H9 (cell line): ENCODE results near the gene VDR. TPM values are rescaled to one million over a fixed set of nuclear protein-coding genes. Genes with fewer than 3 reads are reported as not detected.

Experiments
- DNase-seq: peaks from one replicate; pipeline ENCODE4 v3.0.0-alpha.2; 2017
- H2AFZ ChIP-seq: one replicate; pipeline ENCODE4 v1.6.1; 2013; ENCODE audit warnings: mild to moderate bottlenecking, low read length, control low read depth, moderate library complexity
- H2AK5ac ChIP-seq: 2 replicates; pipeline ENCODE4 v1.6.1; 2013; ENCODE audit warnings: low read length, control low read depth, mixed read lengths; ENCODE audit not compliant: insufficient read length
- H2BK120ac ChIP-seq: one replicate; pipeline ENCODE4 v1.6.1; 2013; ENCODE audit warnings: low read depth, mild to moderate bottlenecking, low read length, control low read depth, inconsistent platforms; ENCODE audit not compliant: poor library complexity, severe bottlenecking
- H2BK12ac ChIP-seq: 2 replicates; pipeline ENCODE4 v1.6.1; 2013; ENCODE audit warnings: low read length, control low read depth, mixed read lengths, low read depth; ENCODE audit not compliant: insufficient read length
- H2BK15ac ChIP-seq: 2 replicates; pipeline ENCODE4 v1.6.1; 2013; ENCODE audit warnings: low read depth, low read length, control low read depth
- H2BK20ac ChIP-seq: one replicate; pipeline ENCODE4 v1.6.1; 2013; ENCODE audit warnings: low read depth, mild to moderate bottlenecking, low read length, control low read depth, inconsistent platforms; ENCODE audit not compliant: poor library complexity, severe bottlenecking
- H2BK5ac ChIP-seq: 2 replicates; pipeline ENCODE4 v1.6.1; 2013; ENCODE audit warnings: low read length, control low read depth, mixed read lengths; ENCODE audit not compliant: insufficient read length
- H3K14ac ChIP-seq: 2 replicates; pipeline ENCODE4 v1.6.1; 2013; ENCODE audit warnings: low read length, control low read depth; ENCODE audit not compliant: insufficient read depth
- H3K18ac ChIP-seq: 2 replicates; pipeline ENCODE4 v1.6.1; 2013; ENCODE audit warnings: low read depth, mild to moderate bottlenecking, mixed read lengths, low read length, control low read depth; ENCODE audit not compliant: insufficient read length
- H3K23ac ChIP-seq: 2 replicates; pipeline ENCODE4 v1.6.1; 2013; ENCODE audit warnings: low read length, control low read depth, mixed read lengths, low read depth; ENCODE audit not compliant: insufficient read length
- H3K23me2 ChIP-seq: 2 replicates; pipeline ENCODE4 v1.6.1; 2013; ENCODE audit warnings: low read depth, mild to moderate bottlenecking, mixed read lengths, low read length, control low read depth; ENCODE audit not compliant: insufficient read length, poor library complexity, severe bottlenecking
- H3K27ac ChIP-seq: 2 replicates; pipeline ENCODE4 v1.5.1; 2013; ENCODE audit warnings: low read length, control low read depth, mixed read lengths, low read depth; ENCODE audit not compliant: insufficient read length
- H3K27me3 ChIP-seq: 2 replicates; pipeline ENCODE4 v1.6.1; 2013; ENCODE audit warnings: low read length, control low read depth, inconsistent platforms; ENCODE audit not compliant: insufficient read depth
- H3K4ac ChIP-seq: 2 replicates; pipeline ENCODE4 v1.6.1; 2013; ENCODE audit warnings: low read depth, mild to moderate bottlenecking, control low read depth, inconsistent platforms, low read length, moderate library complexity
- H3K4me1 ChIP-seq: 2 replicates; pipeline ENCODE4 v1.6.1; 2013; ENCODE audit warnings: low read length, control low read depth, inconsistent platforms; ENCODE audit not compliant: insufficient read depth
- H3K4me2 ChIP-seq: 2 replicates; pipeline ENCODE4 v1.6.1; 2013; ENCODE audit warnings: low read length, control low read depth, mixed read lengths; ENCODE audit not compliant: insufficient read length, insufficient read depth
- H3K56ac ChIP-seq: 2 replicates; pipeline ENCODE4 v1.6.1; 2013; ENCODE audit warnings: low read depth, mild to moderate bottlenecking, mixed read lengths, low read length, control low read depth; ENCODE audit not compliant: insufficient read length
- H3K79me1 ChIP-seq: 2 replicates; pipeline ENCODE4 v1.6.1; 2013; ENCODE audit warnings: low read depth, mild to moderate bottlenecking, moderate library complexity, low read length, control low read depth, inconsistent platforms; ENCODE audit not compliant: insufficient read depth, poor library complexity, severe bottlenecking
- H3K79me2 ChIP-seq: 2 replicates; pipeline ENCODE4 v1.6.1; 2013; ENCODE audit warnings: low read length, control low read depth, inconsistent platforms; ENCODE audit not compliant: insufficient read depth
- H3K9ac ChIP-seq: 2 replicates; pipeline ENCODE4 v1.6.1; 2013; ENCODE audit warnings: low read length, control low read depth, mixed read lengths; ENCODE audit not compliant: insufficient read length; ENCODE audit errors: extremely low read depth
- H3K9me3 ChIP-seq: one replicate; pipeline ENCODE4 v1.6.1; 2013; ENCODE audit warnings: low read depth, low read length, inconsistent platforms; ENCODE audit not compliant: control insufficient read depth
- H3T11ph ChIP-seq: one replicate; pipeline ENCODE4 v1.6.1; 2013; ENCODE audit warnings: mild to moderate bottlenecking, low read length, control low read depth, inconsistent platforms
- H4K20me1 ChIP-seq: one replicate; pipeline ENCODE4 v1.6.1; 2013; ENCODE audit not compliant: control insufficient read depth, insufficient read length, insufficient read depth
- H4K5ac ChIP-seq: 2 replicates; pipeline ENCODE4 v1.6.1; 2013; ENCODE audit warnings: low read depth, mild to moderate bottlenecking, mixed read lengths, low read length, control low read depth; ENCODE audit not compliant: insufficient read length
- H4K8ac ChIP-seq: replicated peaks from 2 replicates; pipeline ENCODE4 v1.6.1; 2013; ENCODE audit warnings: low read length, control low read depth, mixed read lengths, low read depth; ENCODE audit not compliant: insufficient read length
- H4K91ac ChIP-seq: 2 replicates; pipeline ENCODE4 v1.6.1; 2013; ENCODE audit warnings: low read depth, mild to moderate bottlenecking, moderate library complexity, mixed read lengths, low read length, control low read depth; ENCODE audit not compliant: insufficient read length
- H3K27ac Mint-ChIP-seq, 3 experiments: 2 replicates in 2 of 3; 3 replicates in 1 of 3; pipeline ENCODE4 v1.8.0; 2020 to 2021; ENCODE audit warnings: mixed read lengths in 3 of 3, mild to moderate bottlenecking in 1 of 3, moderate library complexity in 1 of 3
- H3K27me3 Mint-ChIP-seq: 2 replicates; pipeline ENCODE4 v1.8.0; 2021; ENCODE audit warnings: low read depth, mild to moderate bottlenecking, moderate library complexity, mixed read lengths
- H3K36me3 Mint-ChIP-seq, 3 experiments: 2 replicates in 2 of 3; 3 replicates in 1 of 3; pipeline ENCODE4 v1.8.0; 2020 to 2021; ENCODE audit warnings: low read depth in 3 of 3, mixed read lengths in 3 of 3; ENCODE audit not compliant: insufficient read depth in 1 of 3
- H3K4me1 Mint-ChIP-seq, 2 experiments: 2 replicates each; pipeline ENCODE4 v1.8.0; 2020; ENCODE audit warnings: mixed read lengths in 2 of 2
- H3K4me3 Mint-ChIP-seq, 2 experiments: 2 replicates in 1 of 2; 3 replicates in 1 of 2; pipeline ENCODE4 v1.8.0; 2020 to 2021; ENCODE audit warnings: mild to moderate bottlenecking in 2 of 2, mixed read lengths in 2 of 2, moderate library complexity in 1 of 2
- H3K9me3 Mint-ChIP-seq, 2 experiments: 2 replicates in 1 of 2; 3 replicates in 1 of 2; pipeline ENCODE4 v1.8.0; 2020; ENCODE audit warnings: mild to moderate bottlenecking in 2 of 2, mixed read lengths in 2 of 2, moderate library complexity in 1 of 2
- CTCF ChIP-seq: fragments of 200-600 bp; sonication (generic); conservative IDR thresholded peaks from 3 replicates; pipeline ENCODE4 v1.8.0; 2021; ENCODE audit warnings: antibody characterized with exemption, mild to moderate bottlenecking
- WGBS: extraction: QIAGEN DNeasy Blood & Tissue Kit; methylation state at CpG from one replicate; pipeline ENCODE4 v1.1.7; 2013; ENCODE audit warnings: missing lambda C conversion rate, low lambda C conversion rate, mixed read lengths; ENCODE audit not compliant: insufficient read length; ENCODE audit errors: extremely low coverage; 5-methylcytosine and 5-hydroxymethylcytosine counted together
- total RNA-seq: library from RNA; stranded (reverse); gene quantifications from 2 replicates; pipeline ENCODE4 v1.2.1, GENCODE V29; 2021

The VDR gene
- total RNA-seq, 1 experiment from 2014 or later: 0.61 TPM

GRCh38 chr12:47927346-47927745 lies 22.6 kb upstream of the VDR start:
- peaks cover 21% of the 10 kb centered on the region for H3K27me3 Mint-ChIP-seq
- no peak overlapping the region for H3K4me2 ChIP-seq
- H4K91ac ChIP-seq: no peak overlapping the region
- no peak overlapping the region for H3K23ac ChIP-seq
- H3K36me3 Mint-ChIP-seq: no peaks in the 10 kb centered on the region
- H3K23me2 ChIP-seq: no peaks in the 10 kb centered on the region
- no peak overlapping the region for H2BK5ac ChIP-seq
- no peaks in the 10 kb centered on the region for H4K20me1 ChIP-seq
- no peak for TF ChIP-seq CTCF
- no peaks in the 10 kb centered on the region for H3K79me1 ChIP-seq
- no peaks in the 10 kb centered on the region; a peak in 1 of 5 replicates for H3K9me3 Mint-ChIP-seq
- H3T11ph ChIP-seq: no peak overlapping the region
- H2BK12ac ChIP-seq: no peak overlapping the region
- H3K27ac Mint-ChIP-seq: no peak overlapping the region
- no peak overlapping the region for H2BK15ac ChIP-seq
- no peak overlapping the region for H4K5ac ChIP-seq
- WGBS: no CpG with 5 or more reads among the region's 3 CpGs
- no peaks in the 10 kb centered on the region; the same call in 1 of the 2 replicates for H3K27me3 ChIP-seq
- no peak overlapping the region for H2AFZ ChIP-seq
- no peak overlapping the region for H2BK120ac ChIP-seq
- no peak overlapping the region for H3K14ac ChIP-seq
- no peak overlapping the region for H3K9ac ChIP-seq
- no peak overlapping the region for H4K8ac ChIP-seq
- no peak overlapping the region for H2BK20ac ChIP-seq
- no peak overlapping the region for H3K56ac ChIP-seq
- H3K4me1 ChIP-seq: no peaks in the 10 kb centered on the region
- H3K27ac ChIP-seq: no peak overlapping the region
- DNase-seq: no peak
- no peaks in the 10 kb centered on the region for H3K9me3 ChIP-seq
- no peak overlapping the region for H3K4me3 Mint-ChIP-seq
- H3K4ac ChIP-seq: no peak overlapping the region
- H3K18ac ChIP-seq: no peak overlapping the region
- H3K4me1 Mint-ChIP-seq: no peaks in the 10 kb centered on the region; a peak in 1 of 4 replicates
- H2AK5ac ChIP-seq: no peak overlapping the region
- H3K79me2 ChIP-seq: no peaks in the 10 kb centered on the region
